ENCODE results near the gene CTAGE1. TPM values are rescaled to one million over a fixed set of nuclear protein-coding genes. Genes with fewer than 3 reads are reported as not detected.

The CTAGE1 gene
- total and polyA plus RNA-seq, 9 donors = not detected

GRCh38 chr18:22422909-22423548, 5.3 kb upstream of the CTAGE1 start:
- no peak overlapping the region for H3K4me3 ChIP-seq (ENCODE audit: low read length)
- no peak overlapping the region for H3K27ac ChIP-seq (ENCODE audit: low read length)
- no peaks in the 10 kb centered on the region for H3K9me3 ChIP-seq (replicated peaks; ENCODE audit: control insufficient read depth, low read depth, low read length)
- peak; percentile 37 for DNase-seq
- H3K36me3 ChIP-seq (ENCODE audit: control insufficient read depth, insufficient read depth, low read length) = no peaks in the 10 kb centered on the region
- 61% methylated on average over 5 of the region's 9 CpGs for WGBS (ENCODE audit: insufficient coverage)
- no peaks in the 10 kb centered on the region for H3K27me3 ChIP-seq (ENCODE audit: control insufficient read depth, insufficient read depth, low read length)
- peaks cover 2% of the 10 kb centered on the region for H3K4me1 ChIP-seq (ENCODE audit: control insufficient read depth, insufficient read depth, low read length)

- H3K27ac ChIP-seq (ENCODE audit: low read length) = no peak overlapping the region
- no CpG with 5 or more reads among the region's 2 CpGs for WGBS (ENCODE audit: insufficient coverage)
- no peaks in the 10 kb centered on the region for H3K36me3 ChIP-seq (ENCODE audit: control insufficient read depth, insufficient read depth, low read length)
- H3K4me3 ChIP-seq (ENCODE audit: low read length) = no peak overlapping the region
- DNase-seq = no peak
- H3K9me3 ChIP-seq (replicated peaks; ENCODE audit: control insufficient read depth, low read depth, low read length) = no peaks in the 10 kb centered on the region
- H3K27me3 ChIP-seq (ENCODE audit: control insufficient read depth, insufficient read depth, low read length) = no peaks in the 10 kb centered on the region
- peaks cover 2% of the 10 kb centered on the region for H3K4me1 ChIP-seq (ENCODE audit: control insufficient read depth, insufficient read depth, low read length)
These were observed 2.9 kb upstream of the CTAGE1 start for GRCh38 chr18:22420652-22421051.

DNA sequence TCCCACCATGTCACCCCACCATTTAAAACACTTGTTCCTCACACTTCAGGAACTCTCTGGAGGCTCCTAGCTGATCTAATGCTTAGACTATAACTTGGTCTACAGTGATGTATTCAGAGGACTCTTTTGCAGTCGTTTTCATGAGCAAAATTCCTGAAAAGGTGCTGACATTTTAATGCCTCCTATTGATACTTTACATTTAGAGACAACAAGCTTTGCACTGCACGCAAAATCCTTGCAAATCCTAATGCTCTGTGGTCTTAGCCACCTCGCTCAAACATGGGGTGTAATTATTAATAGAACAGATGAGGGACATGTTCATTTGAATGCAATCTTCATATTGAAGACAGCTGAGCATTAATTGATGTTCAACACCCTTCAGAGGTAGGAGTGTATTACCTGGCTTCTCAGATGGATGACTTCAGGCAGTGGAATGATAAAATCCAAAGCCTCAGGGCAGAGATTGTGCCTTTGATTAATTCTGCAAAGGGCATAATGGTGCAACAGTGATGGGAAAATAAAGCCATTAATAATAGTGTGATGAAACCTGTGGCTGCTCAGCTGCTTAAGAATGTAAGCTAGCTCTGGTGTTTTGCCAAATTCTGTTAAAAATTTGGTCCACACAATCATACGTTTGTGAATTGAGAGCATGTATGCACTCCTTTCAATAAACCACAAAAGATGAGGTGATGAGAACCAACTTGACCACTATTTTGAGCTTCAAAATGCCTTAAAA, 5.4 kb downstream of the CTAGE1 start:
- DNase-seq = no peak
- no peaks in the 10 kb centered on the region for H3K9me3 ChIP-seq (replicated peaks; ENCODE audit: control insufficient read depth, low read depth, low read length)
- H3K4me3 ChIP-seq (ENCODE audit: low read length) = no peak overlapping the region
- H3K4me1 ChIP-seq (ENCODE audit: control insufficient read depth, insufficient read depth, low read length) = no peaks in the 10 kb centered on the region
- H3K27me3 ChIP-seq (ENCODE audit: control insufficient read depth, insufficient read depth, low read length) = no peaks in the 10 kb centered on the region
- no peaks in the 10 kb centered on the region for H3K36me3 ChIP-seq (ENCODE audit: control insufficient read depth, insufficient read depth, low read length)
- no CpG with 5 or more reads among the region's 4 CpGs for WGBS (ENCODE audit: insufficient coverage)
- no peak overlapping the region for H3K27ac ChIP-seq (ENCODE audit: low read length)

DNA sequence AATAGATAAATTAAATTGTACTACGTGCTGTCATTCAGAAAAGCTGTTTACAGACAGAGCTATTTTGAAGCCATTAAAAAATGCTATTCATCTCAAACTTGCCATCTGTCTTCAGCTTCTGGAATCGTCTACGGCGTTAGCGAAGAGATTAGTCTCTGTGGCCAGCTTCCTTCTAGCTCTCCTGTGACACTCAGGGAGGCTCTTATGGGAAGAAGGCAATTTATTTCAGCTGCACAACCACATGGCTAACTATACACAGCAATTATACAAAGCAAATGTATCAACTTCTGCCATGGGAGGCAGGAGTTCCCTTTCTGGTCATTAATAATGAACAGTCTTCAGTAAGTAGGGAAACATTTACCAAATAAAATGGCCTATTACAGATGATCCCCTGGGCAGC, 6.3 kb downstream of the CTAGE1 start:
- DNase-seq = peak; percentile 49
- no CpG with 5 or more reads among the region's 5 CpGs for WGBS (ENCODE audit: insufficient coverage)
- Histone ChIP-seq H3K4me1 (ENCODE audit: control insufficient read depth, insufficient read depth, low read length) (no peaks in the 10 kb centered on the region), H3K27ac (ENCODE audit: low read length) (no peak overlapping the region), H3K27me3 (ENCODE audit: control insufficient read depth, insufficient read depth, low read length) (no peaks in the 10 kb centered on the region), H3K36me3 (ENCODE audit: control insufficient read depth, insufficient read depth, low read length) (no peaks in the 10 kb centered on the region), H3K9me3 (replicated peaks; ENCODE audit: control insufficient read depth, low read depth, low read length) (no peaks in the 10 kb centered on the region), H3K4me3 (ENCODE audit: low read length) (no peak overlapping the region)

DNA sequence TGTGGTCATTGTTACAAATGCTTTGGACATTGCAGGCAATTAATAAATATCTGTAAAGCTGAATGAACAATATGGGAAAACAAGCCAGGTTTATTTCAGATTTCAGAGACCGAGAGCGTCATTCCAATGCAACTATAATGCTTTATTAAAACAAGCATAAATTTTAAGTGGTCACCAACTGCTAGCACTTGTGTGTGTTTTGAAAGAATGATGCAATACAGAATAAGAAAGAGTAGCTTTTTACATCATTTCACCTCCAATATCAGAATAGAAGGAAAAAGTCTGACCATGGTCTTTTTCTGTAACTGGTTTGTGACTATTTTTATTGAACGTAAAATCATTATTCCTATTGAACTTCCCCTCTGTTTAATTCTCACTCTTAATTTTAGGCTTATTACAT, 7.6 kb downstream of the CTAGE1 start:
- no peak overlapping the region for H3K27ac ChIP-seq (ENCODE audit: low read length)
- H3K4me1 ChIP-seq (ENCODE audit: control insufficient read depth, insufficient read depth, low read length) = no peaks in the 10 kb centered on the region
- H3K27me3 ChIP-seq (ENCODE audit: control insufficient read depth, insufficient read depth, low read length) = no peaks in the 10 kb centered on the region
- WGBS (ENCODE audit: insufficient coverage) = no CpG with 5 or more reads among the region's 3 CpGs
- H3K4me3 ChIP-seq (ENCODE audit: low read length) = no peak overlapping the region
- DNase-seq = no peak
- H3K9me3 ChIP-seq (replicated peaks; ENCODE audit: control insufficient read depth, low read depth, low read length) = peaks cover 4% of the 10 kb centered on the region
- no peaks in the 10 kb centered on the region for H3K36me3 ChIP-seq (ENCODE audit: control insufficient read depth, insufficient read depth, low read length)

DNA sequence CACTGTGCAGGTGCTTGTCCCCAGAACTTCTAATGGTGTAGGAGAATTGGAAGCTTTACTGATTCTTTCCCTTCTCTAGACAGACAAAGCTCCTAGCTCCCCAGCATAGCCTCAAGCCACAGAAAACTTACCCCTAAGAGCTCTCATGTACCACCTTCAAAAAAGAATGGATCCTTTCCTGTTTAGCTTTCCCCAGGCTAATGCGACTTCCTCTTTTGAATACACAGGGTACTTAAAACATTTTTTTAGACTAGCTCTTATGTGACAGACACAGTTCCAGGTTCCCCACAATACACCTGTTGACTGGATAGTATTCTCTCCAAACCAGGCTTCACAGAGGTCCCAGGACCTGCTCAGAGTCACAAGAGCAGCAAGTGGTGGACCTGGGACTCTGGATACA, 8.3 kb downstream of the CTAGE1 start:
- WGBS (ENCODE audit: insufficient coverage) = 38% methylated on average over 1 of the region's 1 CpG
- no peaks in the 10 kb centered on the region for H3K36me3 ChIP-seq (ENCODE audit: control insufficient read depth, insufficient read depth, low read length)
- H3K4me1 ChIP-seq (ENCODE audit: control insufficient read depth, insufficient read depth, low read length) = no peaks in the 10 kb centered on the region
- H3K27me3 ChIP-seq (ENCODE audit: control insufficient read depth, insufficient read depth, low read length) = no peaks in the 10 kb centered on the region
- H3K4me3 ChIP-seq (ENCODE audit: low read length) = no peak overlapping the region
- H3K9me3 ChIP-seq (replicated peaks; ENCODE audit: control insufficient read depth, low read depth, low read length) = peaks cover 6% of the 10 kb centered on the region
- no peak overlapping the region for H3K27ac ChIP-seq (ENCODE audit: low read length)
- no peak for DNase-seq

DNA sequence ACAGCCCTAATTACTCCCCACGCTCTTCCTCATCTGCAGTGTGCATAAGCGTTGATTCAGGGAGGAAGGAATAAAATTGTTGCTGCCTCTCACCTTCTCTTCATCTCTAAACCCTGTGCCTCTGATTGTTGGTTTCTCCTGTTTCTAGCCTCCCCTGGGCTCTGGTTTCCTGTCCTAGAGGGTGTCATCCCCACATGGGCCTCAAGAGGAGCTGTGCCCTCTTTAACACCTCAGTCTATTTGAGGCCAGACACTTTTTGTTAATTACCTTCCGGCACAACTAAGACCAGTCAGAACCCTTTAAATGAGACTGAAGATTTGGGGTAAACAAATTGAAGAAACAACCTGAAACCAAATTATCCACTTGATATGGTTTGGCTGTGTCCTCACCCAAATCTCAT, 9.7 kb downstream of the CTAGE1 start:
- DNase-seq = no peak
- H3K27ac ChIP-seq (ENCODE audit: low read length) = no peak overlapping the region
- H3K9me3 ChIP-seq (replicated peaks; ENCODE audit: control insufficient read depth, low read depth, low read length) = peaks cover 6% of the 10 kb centered on the region
- no peak overlapping the region for H3K4me3 ChIP-seq (ENCODE audit: low read length)
- H3K4me1 ChIP-seq (ENCODE audit: control insufficient read depth, insufficient read depth, low read length) = no peaks in the 10 kb centered on the region
- no CpG with 5 or more reads among the region's 3 CpGs for WGBS (ENCODE audit: insufficient coverage)
- H3K36me3 ChIP-seq (ENCODE audit: control insufficient read depth, insufficient read depth, low read length) = no peaks in the 10 kb centered on the region
- no peaks in the 10 kb centered on the region for H3K27me3 ChIP-seq (ENCODE audit: control insufficient read depth, insufficient read depth, low read length)

DNA sequence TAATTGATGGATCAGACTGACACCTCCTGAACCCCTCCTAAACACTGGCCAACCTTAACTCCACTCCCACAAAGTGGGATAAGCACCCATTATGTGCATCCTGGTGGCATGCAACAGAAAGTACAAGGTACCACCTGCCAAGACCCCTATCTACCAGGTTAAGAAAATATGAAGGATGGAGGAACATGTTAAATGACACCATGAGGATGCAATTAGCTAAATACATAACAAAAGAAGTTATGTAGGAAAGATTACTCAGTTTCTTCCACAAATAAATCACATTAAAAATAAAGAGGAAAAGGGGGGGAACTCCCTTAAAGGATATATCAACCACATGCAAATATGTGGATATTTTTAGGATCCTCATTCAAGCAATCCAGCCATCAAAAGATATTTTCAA, 12.6 kb downstream of the CTAGE1 start:
- DNase-seq = no peak
- Histone ChIP-seq H3K27ac (ENCODE audit: low read length) (no peak overlapping the region), H3K4me1 (ENCODE audit: control insufficient read depth, insufficient read depth, low read length) (no peaks in the 10 kb centered on the region), H3K36me3 (ENCODE audit: control insufficient read depth, insufficient read depth, low read length) (no peaks in the 10 kb centered on the region), H3K27me3 (ENCODE audit: control insufficient read depth, insufficient read depth, low read length) (no peaks in the 10 kb centered on the region), H3K9me3 (replicated peaks; ENCODE audit: control insufficient read depth, low read depth, low read length) (peaks cover 6% of the 10 kb centered on the region), H3K4me3 (ENCODE audit: low read length) (no peak overlapping the region)

DNA sequence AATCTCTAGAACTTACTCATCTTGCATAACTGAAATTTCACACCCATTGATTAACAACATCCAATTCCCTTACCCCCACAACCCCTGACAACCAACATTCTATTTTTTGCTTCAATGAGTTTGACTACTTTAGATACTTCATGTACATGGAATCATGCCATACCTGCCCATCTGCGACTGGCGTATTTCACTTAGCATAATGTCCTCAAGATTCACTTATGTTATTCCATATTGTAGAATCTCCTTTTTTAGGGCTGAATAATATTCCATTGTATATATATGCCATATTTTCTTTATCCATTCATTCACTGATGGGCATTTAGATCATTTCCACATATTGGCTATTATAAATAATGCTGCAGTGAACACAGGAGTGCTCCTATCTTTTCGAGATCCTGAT, 13.8 kb downstream of the CTAGE1 start:
- Histone ChIP-seq H3K27me3 (ENCODE audit: control insufficient read depth, insufficient read depth, low read length) (no peaks in the 10 kb centered on the region), H3K4me3 (ENCODE audit: low read length) (no peak overlapping the region), H3K36me3 (ENCODE audit: control insufficient read depth, insufficient read depth, low read length) (no peaks in the 10 kb centered on the region), H3K9me3 (replicated peaks; ENCODE audit: control insufficient read depth, low read depth, low read length) (peaks cover 6% of the 10 kb centered on the region), H3K27ac (ENCODE audit: low read length) (no peak overlapping the region), H3K4me1 (ENCODE audit: control insufficient read depth, insufficient read depth, low read length) (no peaks in the 10 kb centered on the region)
- no peak for DNase-seq
- WGBS (ENCODE audit: insufficient coverage) = no CpG with 5 or more reads among the region's 3 CpGs

DNA sequence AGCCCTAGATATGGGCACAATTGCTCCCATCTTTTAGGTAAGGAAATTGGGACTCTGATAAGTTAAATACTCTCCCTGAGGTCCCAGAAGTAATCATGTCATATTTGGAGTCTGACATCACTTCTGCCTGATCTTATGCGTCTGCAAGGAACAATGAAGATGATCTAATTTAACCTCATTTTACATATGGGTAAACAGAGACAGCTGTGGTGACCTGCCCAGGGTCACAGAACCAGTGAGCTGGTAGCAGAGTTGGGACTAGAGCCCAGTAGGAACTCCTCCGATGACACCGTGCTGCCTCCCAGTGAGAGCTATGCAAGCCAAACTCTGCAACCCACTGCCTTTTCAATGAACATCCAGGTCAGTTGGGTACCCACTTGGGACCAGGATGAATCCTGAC, 17.8 kb downstream of the CTAGE1 start:
- Histone ChIP-seq H3K9me3 (replicated peaks; ENCODE audit: control insufficient read depth, low read depth, low read length) (peaks cover under 1% of the 10 kb centered on the region), H3K27ac (ENCODE audit: low read length) (no peak overlapping the region), H3K4me1 (ENCODE audit: control insufficient read depth, insufficient read depth, low read length) (no peaks in the 10 kb centered on the region), H3K27me3 (ENCODE audit: control insufficient read depth, insufficient read depth, low read length) (no peaks in the 10 kb centered on the region), H3K4me3 (ENCODE audit: low read length) (no peak overlapping the region), H3K36me3 (ENCODE audit: control insufficient read depth, insufficient read depth, low read length) (no peaks in the 10 kb centered on the region)
- no peak for DNase-seq
- WGBS (ENCODE audit: insufficient coverage) = no CpG with 5 or more reads among the region's 3 CpGs

Data from muscle of leg (tissue), 11 donors.